Upper lobe of right lung (tissue), 1 donor: ENCODE data around the gene VANGL2. TPM values are rescaled to one million over a fixed set of nuclear protein-coding genes. Genes with fewer than 3 reads are reported as not detected.

Experiments
- ATAC-seq: fragments of 200-7000 bp; cut with Tn5 transposase; one replicate; pipeline ENCODE4 v1.9.1; 2020; ENCODE audit warnings: mild to moderate bottlenecking, moderate library complexity
- DNase-seq: peaks from one replicate; pipeline ENCODE4 v3.0.0-alpha.2; 2020
- H3K27ac ChIP-seq: fragments of 200-600 bp; one replicate; pipeline ENCODE4 v1.8.0; 2022
- H3K27me3 ChIP-seq: fragments of 200-600 bp; one replicate; pipeline ENCODE4 v1.8.0; 2022; ENCODE audit warnings: mild to moderate bottlenecking
- H3K36me3 ChIP-seq: fragments of 200-600 bp; one replicate; pipeline ENCODE4 v1.8.0; 2022
- H3K4me1 ChIP-seq: fragments of 200-600 bp; one replicate; pipeline ENCODE4 v1.8.0; 2022
- H3K4me3 ChIP-seq: fragments of 200-600 bp; one replicate; pipeline ENCODE4 v1.8.0; 2022; ENCODE audit warnings: mild to moderate bottlenecking
- H3K9me3 ChIP-seq: fragments of 200-600 bp; one replicate; pipeline ENCODE4 v1.8.0; 2022
- CTCF ChIP-seq: fragments of 200-600 bp; IDR thresholded peaks from one replicate; pipeline ENCODE4 v1.8.0; 2022; ENCODE audit warnings: antibody characterized with exemption
- intact Hi-C: fragments of 100-400 bp; cut with DNase I; formaldehyde crosslinking; loops from one replicate; pipeline ENCODE4 v1.11.0; 2022
- total RNA-seq: library from RNA; stranded (reverse); fragmentation: NEBNext Ultra II Directional; extraction: Animal tissue kit (Norgen Biotek cat#: 25700); gene quantifications from one replicate; pipeline ENCODE4 v1.2.1, GENCODE V29; 2021
- donor health status: DM: no; HTN: yes; CAD: no; lungs with severe emphysema.

VANGL2 gene
- total RNA-seq, 1 donor from 2014 or later, result 6.3 TPM

DNA sequence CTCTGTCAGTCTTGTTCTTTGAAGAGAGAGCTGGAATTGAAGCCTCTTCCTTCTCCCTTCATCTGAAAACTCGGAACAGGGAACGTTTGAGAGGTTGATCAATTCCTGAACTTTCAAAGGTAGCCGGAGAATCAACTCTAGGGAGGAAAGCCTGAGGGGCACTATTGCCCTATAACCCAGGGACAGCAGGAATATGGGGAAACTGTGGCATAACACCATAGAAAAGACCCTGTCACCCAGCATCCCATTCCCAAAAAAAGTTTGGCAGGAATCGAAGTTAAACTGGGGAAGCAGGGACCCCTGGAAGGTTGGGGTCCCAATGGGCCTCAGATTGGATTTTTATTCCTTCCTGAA lies 38.6 kb upstream of the VANGL2 start:
- Histone ChIP-seq H3K4me1 (no peaks in the 10 kb centered on the region), H3K36me3 (peaks cover 33% of the 10 kb centered on the region), H3K27me3 (no peaks in the 10 kb centered on the region), H3K9me3 (no peaks in the 10 kb centered on the region), H3K4me3 (no peak overlapping the region), H3K27ac (no peak overlapping the region)
- DNase-seq (no peak), ATAC-seq (no peak)
- intact Hi-C loops, result no loop called here
- no peak for TF ChIP-seq CTCF

DNA sequence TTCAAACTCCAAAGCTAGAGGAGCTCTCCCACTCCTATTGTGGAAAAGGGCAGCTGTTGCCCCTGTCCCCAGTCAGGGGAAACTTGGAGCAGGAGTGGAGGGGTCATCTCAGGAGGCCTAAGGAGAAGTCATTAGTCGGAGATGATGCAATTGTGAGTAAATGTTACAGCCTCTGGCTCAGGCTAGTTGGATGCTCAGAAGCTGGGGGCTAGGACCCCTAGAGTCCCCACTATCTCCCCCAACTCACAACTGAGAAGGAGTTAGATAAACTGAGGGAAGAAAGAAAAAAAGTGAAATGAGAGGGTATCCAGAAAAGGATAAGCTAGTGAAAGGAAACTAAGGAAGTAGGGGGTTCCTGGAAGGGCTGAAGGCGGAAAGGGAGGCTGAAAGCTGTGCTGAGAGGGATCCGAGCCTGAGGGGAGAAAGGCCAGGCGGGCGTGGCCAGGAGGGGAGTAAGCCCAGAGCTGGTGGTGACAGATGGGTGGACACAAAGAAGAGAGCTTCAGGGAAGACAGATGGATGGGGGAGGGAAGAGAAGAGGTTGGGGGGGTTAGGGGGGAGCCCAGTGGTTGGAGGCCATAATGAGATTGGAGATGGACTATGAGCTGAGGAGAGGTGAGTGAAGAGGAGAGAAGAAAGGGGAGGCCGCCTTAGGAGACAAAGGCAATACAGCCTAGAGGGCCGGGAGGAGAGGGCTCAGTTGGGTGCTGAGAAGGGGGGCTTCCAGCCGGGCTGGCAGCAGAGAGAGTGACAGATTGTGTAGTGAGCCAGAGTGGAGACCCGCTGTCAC lies 38.0 kb upstream of the VANGL2 start:
- H3K9me3 ChIP-seq, result no peaks in the 10 kb centered on the region
- intact Hi-C loops, result no loop called here
- H3K4me1 ChIP-seq, result no peaks in the 10 kb centered on the region
- H3K27me3 ChIP-seq, result no peaks in the 10 kb centered on the region
- H3K4me3 ChIP-seq, result no peak overlapping the region
- no peak for TF ChIP-seq CTCF
- DNase-seq (no peak), ATAC-seq (no peak)
- H3K36me3 ChIP-seq, result peaks cover 27% of the 10 kb centered on the region
- no peak overlapping the region for H3K27ac ChIP-seq

DNA sequence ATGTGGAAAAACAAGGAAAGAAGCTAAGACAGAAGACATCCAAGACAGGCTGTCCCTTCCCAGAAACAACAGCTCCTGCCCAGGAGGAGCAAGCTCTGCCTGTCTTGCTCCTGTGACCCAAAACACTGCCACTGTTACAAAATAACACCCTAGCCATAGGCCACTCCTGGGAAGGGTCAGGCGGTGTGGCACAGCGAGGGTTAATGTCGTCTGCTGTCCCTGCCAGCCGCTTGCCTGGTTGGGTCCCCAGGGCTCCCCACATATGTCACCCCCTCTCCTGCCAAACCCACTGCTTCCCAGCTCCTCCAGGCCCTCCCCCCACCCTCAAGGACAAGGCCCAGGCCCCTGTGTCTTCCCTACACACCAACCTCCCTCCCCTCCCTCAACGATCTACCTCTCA lies 37.4 kb upstream of the VANGL2 start:
- no peak overlapping the region for H3K27ac ChIP-seq
- intact Hi-C loops, result no loop called here
- ATAC-seq, result no peak

GRCh38 chr1:160363951-160364735 lies 36.2 kb upstream of the VANGL2 start:
- H3K9me3 ChIP-seq, result no peaks in the 10 kb centered on the region
- ATAC-seq, result no peak
- H3K27ac ChIP-seq, result no peak overlapping the region
- no peaks in the 10 kb centered on the region for H3K27me3 ChIP-seq
- H3K36me3 ChIP-seq, result peaks cover 14% of the 10 kb centered on the region
- no peaks in the 10 kb centered on the region for H3K4me1 ChIP-seq
- no peak for TF ChIP-seq CTCF
- H3K4me3 ChIP-seq, result no peak overlapping the region
- DNase-seq, result no peak
- intact Hi-C loops, result no loop called here

More for the DNA sequence above, 37.4 kb upstream of the VANGL2 start:
- no peaks in the 10 kb centered on the region for H3K4me1 ChIP-seq
- no peak for DNase-seq
- H3K4me3 ChIP-seq, result no peak overlapping the region
- H3K36me3 ChIP-seq, result peaks cover 21% of the 10 kb centered on the region
- no peaks in the 10 kb centered on the region for H3K9me3 ChIP-seq
- no peaks in the 10 kb centered on the region for H3K27me3 ChIP-seq
- no peak for TF ChIP-seq CTCF

GRCh38 chr1:160365325-160365724 lies 35.0 kb upstream of the VANGL2 start:
- H3K27ac ChIP-seq, result no peak overlapping the region
- H3K36me3 ChIP-seq, result peaks cover 5% of the 10 kb centered on the region
- no peaks in the 10 kb centered on the region for H3K9me3 ChIP-seq
- DNase-seq (no peak), ATAC-seq (no peak)
- intact Hi-C loops, result no loop called here
- no peak overlapping the region for H3K4me3 ChIP-seq
- no peaks in the 10 kb centered on the region for H3K27me3 ChIP-seq
- no peaks in the 10 kb centered on the region for H3K4me1 ChIP-seq
- TF ChIP-seq CTCF, result no peak
